Stimulated activated CD4-positive, alpha-beta T cell treated with anti-CD3 and anti-CD28 coated beads, Interleukin-2, amount 100 ng/mL, for 4 hours (primary cell): Measurements from ENCODE around the gene SLC2A6.

Experiments
- DNase-seq: peaks from one replicate; pipeline ENCODE4 v3.0.0-alpha.2; 2020; ENCODE audit warnings: low read depth

Gene SLC2A6

DNA sequence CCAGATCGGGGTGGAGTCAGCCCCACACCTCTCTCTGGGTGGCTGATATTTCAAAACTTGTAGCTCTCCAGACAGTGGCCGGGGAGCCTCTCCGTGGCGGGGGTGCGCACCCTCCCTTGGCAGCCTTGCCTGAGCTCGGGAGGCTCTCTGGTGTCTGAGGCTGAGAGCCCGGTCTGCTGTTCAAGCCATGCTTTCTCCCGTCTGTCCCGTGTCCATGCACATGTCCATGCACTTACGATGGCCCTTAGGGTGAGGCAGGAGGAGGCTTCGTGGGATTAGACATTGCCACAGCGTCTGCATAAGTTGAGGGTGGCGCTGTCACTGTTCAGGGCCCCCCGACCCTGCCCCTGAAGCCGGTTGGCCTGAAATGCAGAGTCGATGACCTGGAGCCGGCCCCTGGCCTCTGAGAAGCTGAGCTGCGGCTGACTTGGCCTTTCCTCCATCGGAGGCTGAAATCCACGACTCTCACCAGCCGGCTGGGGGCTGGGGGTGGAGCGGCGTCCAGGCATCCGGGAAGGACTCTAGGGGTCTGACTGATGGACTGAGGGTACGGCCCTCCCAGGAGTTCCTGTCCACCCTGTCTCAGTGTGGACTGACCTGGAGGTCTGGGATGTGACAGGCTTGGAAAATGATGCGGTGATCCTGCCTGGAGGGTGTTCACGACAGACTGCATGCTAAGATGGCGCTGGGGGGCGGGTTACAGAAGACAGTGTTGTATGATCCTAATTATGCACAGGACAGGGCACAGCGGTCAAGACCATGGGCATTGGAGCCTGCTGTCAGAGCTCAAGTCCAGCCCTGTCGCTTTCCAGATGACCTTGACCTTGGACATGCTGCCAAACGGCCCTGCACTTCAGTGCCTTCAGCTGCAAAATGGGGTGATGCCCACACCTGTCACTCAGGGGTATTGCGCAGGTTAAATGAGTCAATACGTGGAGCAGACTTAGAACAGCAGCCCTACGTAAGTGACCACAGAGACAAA, 18.3 kb upstream of the SLC2A6 start:
- DNase-seq: no peak

DNA sequence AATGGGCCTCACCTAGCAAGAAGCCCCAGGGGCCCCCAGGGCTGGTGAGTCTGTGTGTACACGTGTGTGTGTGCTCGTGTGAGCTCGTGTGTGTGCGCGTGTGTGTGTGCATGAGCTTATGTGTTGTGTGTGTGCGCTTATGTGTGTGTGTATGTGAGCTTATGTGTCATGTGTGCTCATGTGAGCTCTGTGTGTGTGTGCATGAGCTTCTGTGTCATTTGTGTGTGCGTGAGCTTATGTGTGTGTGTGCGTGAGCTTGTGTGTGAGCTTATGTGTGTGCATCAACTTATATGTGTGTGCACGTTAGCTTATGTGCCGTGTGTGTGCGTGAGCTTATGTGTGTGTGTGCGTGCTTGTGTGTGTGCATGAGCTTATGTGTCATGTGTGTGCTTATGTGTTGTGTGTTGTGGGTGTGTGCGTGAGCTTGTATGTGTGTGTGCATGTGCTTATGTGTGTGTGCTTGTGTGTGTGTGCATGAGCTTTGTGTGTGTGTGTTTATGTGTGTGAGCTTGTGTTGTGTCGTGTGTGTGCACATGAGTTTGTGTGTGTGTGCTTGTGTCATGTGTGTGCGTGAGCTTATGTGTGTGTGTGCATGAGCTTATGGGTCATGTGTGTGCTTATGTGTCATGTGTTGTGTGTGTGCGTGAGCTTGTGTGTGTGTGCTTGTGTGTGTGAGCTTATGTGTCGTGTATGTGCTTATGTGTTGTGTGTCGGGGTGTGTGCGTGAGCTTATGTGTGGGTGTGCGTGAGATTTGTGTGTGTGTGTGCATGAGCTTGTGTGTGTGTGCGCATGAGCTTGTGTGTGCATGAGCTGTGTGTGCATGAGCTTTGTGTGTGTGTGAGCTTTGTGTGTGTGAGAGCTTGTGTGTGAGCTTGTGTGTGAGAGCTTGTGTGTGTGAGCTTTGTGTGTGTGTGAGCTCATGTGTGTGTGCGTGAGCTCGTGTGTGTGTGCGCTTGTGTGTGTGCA, 16.7 kb upstream of the SLC2A6 start:
- DNase-seq: no peak

DNA sequence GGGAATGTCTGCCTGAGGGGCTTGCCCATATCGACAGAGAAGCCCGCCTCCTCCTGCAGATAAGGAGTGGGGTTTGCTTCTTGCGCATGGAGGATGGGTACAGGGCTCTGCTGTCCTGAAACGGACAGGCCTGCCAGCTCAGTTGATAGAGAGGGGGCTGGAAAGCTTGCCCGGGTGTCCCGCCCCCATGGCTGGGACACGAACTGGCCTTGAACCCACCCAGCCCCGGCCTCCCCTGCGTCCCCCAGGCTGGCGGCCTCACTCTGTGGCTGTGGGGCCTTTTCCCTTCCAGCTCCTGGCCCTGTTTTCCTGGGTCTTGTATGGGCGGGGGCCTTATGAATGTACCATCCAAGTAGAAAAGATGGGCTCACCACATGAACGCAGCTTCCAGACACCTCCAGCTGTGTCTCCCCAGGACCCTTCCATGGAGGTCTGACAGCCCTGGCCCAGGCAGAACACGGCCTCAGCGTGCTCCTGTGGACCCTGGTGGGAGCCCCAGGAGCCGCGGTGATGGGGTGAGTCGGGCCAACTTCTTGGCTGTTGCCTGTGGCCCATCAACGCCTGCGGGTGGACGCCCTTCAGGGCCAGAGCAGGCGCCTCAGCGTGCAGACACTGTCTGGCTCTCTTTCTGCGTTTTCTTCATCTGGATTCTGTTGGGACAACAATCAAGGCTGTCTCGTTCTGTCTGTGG, 15.9 kb upstream of the SLC2A6 start:
- DNase-seq: no peak

DNA sequence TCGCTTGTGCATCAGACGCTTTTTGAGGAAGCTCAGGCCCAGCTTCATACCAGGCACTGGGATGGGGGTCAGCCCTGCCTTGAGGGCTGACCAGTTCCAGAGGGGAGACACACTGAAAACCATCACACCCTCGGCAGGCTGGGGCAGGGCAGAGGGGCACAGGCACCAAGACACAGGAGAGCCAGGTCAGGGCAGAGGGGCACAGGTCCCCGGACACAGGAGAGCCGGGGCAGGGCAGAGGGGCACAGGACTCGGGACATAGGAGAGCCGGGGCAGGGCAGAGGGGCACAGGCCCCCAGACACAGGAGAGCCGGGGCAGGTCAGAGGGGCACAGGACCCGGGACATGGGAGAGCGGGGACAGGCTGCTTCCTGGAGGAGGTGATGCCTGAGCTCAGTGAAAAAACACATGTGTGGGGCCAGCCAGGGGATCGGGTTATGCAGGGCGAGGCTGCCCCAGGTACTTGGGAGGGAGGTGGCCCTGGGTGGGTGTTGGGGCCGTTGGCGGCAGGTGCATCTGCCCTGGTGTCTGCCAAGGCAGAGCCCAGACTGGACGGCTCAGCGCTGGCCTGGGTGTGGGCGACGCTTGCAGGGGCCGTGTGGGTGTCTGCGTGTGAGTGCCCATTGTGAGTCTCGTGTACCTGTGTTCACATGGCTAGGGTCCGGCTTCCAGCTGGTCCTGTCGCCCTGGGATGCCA, 15.1 kb upstream of the SLC2A6 start:
- no peak for DNase-seq

DNA sequence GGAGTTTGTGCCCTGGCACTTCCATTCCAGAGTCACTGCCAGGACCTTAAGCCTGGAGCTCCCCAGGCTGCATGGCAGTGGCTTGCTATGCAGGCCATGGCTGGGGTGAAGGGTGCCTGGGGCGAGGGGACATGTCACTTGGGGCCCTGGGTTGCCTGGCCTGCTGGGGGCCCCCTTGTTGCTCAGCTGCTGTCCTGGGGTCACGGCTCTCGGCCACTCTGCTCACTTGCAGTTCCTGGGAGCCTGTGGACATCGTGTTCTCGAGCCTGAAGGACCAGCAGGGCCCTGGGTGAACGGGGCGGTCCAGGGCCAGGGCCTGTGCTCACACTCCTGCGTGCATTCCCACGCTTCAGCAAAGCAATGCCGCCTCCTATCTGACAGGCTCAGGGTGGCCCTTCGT, 14.5 kb upstream of the SLC2A6 start:
- DNase-seq: no peak

DNA sequence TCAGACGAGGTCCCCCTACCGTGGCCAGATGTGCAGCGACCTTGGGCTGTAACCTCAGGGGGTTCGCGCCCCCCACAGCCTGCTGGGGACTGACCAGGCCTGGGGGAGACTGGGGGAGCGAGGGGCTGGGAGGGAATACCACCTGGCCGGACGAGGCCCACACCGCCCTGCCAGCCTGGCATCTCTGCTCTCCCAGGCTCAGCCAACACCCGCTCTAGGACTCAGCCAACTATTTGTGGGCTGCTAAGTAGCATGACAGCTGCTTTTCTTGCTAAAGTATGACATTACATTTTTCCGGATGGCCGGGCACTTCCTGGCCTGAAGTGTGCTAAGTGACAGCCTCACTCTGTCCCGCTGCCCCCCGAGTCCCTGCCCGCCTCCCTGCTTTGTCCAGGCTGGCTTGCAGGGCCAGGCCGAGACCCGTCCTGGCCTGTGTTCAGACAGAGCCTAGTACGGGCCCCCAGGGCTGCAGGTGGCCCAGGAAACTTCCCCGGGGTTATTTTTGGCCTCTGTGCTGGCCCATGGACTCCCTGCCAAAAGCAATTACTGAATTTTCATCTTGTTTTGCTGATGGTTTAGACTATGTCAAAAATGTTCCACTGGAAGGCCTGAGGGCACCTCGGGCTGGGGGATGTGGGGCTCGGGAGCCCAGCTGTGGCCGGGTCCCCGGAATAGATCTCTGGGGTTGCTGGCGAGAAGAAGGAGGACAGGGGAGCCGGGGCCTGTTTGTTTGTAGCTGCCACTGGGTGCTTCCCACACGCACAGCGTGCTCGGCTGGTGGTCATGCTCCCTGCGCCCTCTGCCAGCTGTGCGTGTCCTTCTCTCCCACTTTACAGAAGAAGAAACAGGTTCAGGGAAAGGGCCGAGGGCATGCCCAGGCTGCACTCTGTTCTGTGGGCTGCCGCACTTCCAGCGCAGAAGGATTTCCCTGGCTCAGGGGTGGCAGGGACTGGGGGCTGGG, 13.4 kb upstream of the SLC2A6 start:
- no peak for DNase-seq

DNA sequence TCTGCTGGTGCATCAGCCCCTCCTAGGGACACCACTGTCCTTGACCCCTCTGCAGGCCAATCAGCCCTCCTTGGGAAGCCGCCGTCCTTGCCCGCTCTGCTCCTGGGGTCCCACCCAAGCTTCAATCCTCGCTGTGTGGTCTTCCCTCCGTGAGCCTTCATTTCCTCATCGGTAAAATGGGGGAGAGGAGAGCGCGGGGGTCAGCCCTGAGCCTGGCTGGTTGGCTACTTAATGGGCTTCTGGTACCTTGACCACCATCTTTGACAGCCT, 12.7 kb upstream of the SLC2A6 start:
- no peak for DNase-seq

DNA sequence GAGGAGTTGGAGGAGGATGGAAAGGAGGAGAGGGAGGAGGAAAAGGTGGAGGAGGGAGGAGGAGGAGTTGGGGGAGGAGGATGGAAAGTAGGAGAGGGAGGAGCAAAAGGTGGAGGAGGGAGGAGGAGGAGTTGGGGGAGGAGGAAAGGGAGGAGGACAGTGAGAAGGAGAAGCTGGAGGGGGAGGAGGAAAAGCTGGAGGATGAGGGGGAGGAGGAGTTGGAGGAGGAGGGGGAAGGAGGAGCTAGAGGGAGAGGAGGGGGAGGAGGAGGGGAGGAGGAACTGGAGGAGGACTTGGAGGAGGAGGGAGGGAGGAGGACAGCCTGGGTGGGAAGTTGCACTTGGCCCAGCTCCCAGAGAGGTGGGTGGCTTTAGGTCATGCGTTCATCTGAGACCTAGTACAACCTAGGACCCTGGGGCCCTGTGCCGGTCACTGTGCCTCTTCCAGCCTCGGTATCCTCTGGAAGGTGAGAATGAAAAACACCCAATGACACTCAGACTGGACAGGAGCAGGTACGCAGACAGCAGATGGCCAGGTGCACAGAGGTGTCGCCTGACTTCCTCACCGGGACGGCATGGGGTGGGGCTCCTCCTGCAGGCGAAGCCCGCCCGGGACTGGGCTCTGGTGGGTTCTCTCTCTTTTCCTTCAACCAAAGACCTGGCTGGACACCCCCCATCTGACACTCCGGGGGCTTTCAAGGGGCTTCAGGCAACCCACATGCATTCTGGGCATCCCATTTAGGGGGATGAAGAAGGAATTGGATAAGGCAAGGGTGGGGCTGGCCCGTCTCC, 12.2 kb upstream of the SLC2A6 start:
- DNase-seq: no peak

DNA sequence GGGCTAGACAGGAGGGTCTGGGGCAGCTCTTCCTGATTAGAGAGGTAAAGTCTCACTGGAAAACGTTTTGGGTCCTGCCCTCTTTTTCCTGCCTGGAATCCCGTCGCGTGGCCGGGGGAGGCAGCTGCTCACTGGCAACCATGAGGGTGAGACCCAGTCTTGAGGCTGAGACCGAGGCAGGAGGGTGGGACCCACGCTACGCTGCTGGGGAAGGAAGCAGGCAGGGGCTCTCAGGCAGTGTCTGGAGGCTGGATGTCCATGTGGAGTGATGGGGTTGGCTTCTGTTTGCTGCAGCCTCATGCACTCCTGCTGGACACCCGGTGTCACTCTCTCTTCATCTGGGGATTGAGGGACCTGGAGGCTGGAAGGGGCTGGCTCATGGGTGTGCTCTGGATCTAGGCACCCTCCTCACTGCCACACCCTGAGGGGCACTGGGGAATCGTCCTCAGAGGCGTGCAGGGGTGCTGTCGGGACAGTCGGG, 11.3 kb upstream of the SLC2A6 start:
- DNase-seq: no peak

DNA sequence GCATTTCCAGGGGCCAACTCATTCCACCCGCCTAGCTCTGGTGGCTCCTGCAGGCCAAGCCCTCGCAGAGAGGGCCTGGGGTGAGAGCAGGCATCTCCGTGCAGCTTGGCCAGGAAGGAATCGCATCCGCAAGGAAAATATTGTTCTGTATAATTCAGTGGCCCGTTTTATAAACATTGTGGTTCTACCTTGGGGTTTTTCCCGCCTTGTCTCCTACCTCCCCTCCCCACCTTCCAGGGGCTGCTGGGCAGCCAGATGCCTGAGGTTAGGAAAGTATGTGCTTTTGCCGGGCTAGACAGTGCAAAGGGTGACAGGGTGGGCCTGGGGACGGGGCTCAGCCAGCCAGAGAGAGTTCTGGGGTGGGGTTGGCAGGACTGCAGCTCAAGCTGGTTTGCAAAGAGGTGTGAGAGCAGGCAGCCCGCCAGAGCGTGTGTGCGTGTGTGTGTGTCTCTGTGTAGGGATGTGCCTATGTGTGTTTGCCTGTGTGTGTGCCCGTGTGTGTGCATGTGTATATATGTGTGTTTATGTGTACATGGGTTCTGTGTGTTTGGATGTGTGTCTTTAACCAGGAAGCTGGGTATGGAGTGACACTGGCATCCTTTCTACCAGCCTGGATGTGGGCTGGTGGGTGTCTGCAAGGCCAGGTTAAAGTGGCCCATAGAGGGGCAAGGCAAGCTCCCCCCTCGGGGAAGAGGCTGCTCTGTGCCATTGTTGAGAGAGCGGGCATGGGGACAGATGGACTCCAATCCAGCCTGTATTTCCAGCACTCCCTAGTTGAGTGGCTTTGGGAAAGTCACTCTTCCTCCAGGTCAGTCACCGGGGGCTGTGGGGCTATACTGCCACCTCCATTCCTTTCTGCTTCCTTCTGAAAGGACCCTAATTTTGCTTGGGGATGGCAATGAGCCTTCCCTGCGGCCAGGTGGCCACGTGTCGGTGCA, 10.6 kb upstream of the SLC2A6 start:
- no peak for DNase-seq

DNA sequence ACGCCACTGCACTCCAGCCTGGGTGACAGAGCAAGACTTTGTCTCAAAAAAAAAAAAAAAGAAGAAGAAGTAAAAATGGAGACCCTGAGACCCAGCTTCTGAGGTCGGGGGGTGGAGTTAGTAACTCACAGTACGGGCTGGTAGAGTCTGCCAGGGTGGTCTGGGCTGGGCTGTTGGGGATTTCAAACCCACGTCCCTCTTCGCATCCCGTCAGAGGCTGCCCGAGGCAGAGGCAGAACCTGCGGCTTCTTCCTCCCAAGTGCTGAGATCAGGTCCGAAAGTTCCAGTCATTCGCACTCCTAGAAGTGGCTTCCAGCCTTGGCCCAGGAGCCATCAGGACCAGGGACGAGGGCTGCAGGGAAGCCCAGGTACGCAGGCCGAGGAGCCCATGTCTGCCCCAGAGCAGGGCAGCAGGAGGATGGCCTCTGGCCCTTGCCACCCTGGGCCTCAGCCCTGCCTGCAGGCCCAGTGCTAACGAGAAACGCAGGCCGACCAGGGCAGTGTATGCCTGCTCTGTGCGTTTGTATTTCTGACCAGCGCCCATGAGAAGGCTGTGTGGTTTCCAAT, 9.9 kb upstream of the SLC2A6 start:
- DNase-seq: no peak

DNA sequence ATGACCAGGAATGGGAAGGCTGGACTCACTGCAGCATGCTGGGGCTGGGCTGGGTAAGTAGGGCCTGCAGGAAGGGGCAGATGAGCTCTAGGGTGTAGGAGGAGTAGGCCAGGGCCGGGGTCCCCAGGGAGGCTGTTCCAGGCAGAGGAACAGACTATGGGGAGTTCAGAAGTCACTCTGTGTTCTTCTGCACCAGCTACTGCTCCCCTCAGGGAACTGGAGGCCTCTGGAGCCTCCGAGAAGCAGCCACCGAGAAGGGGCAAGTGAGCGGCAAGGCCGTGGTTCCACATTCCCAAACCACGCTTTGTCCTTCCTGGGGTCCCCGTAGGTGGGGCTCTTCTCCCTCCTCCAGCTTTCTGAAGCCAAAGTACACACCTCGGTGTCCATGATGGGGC, 8.4 kb upstream of the SLC2A6 start:
- no peak for DNase-seq

DNA sequence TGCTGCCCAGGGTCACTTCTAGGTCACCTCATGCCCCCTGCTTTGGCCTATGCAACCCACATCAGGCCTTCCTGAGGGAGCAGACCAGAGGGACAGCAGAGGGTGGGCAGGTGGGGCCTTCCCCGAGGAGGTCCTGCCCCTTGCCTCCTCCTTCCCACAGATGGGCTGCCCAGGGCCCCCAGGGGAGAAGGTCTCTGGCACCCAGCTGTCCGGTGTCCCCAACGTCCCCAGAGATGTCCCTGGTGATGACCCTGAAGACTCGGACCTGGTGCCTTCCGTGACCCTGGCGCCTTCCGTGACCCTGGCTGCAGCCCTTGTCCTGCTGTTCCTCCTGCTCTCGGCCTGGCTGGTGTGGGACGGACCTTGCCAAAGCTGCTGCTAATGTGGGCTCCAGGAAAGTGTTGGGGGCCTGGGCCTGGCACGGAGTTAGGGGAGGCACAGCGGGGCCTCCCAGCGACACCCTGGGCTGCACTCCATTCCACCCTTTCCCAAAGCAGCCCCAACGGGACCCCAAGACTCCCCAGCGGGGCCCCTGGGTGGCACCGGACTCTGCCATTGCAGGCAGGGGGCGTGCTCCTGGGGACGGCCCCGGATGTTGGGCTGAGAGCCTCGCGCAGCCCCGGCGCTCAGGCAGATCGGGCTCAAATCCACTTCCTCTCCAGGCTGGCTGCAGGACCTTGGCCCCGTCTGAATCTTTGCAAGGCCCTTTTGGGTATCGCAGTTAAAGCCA, 6.8 kb upstream of the SLC2A6 start:
- no peak for DNase-seq

DNA sequence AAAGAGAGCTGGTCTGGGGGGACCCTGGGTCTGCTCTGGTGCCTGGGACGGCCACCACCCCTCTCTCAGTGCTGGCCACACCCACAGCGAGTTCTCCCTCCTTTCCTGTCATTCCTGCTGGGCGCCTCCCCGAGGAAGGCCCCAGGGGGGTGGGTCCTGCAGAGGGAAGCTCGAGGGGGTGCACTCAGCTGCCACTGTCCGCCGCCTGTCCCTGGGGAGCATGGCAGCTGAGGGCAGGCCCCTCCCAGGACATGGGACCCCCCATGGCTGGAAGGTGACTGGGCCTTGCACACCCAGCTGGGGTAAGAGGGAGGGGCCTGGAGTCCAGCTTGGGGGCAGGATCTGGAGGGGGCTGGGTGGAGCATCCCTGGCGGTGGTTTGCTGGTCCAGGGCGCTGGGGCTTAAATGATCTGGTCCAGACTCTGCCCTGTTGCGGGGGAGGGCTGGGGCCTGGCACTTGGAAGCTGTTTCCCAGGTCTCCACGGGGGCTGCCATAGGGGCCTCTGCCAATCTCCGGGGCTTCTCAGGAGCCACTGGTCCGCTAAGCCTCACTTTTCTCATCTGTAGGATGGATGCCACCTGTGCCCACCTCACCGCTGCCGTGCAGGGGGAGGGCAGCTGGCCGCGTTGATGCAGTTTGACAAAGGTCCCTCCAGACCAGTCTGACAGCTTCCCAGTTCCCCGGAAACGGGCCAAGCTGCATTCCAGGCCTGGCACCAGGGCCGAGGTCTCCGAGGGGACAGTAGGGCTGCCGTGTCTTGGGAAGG, 6.0 kb upstream of the SLC2A6 start:
- no peak for DNase-seq

DNA sequence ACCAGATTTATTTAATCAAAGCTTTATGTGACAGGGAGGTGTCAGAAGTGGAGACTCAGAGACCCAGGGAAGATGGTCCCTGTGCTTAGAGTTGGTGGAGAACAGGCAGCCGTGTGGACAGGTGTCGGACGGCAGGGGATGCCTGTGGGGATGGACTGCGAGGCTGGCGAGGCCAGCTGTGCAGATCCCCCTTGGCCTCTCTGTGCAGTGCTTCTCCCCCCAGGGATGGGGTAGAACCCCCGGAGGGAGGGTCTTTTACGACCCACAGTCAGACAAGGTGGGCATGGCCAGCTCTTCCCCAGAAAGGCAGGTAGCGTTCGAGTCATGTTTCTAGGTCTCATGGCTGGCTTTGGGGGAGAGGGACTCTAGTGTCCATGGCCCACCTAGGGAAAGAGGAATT, 4.7 kb upstream of the SLC2A6 start:
- DNase-seq: no peak

DNA sequence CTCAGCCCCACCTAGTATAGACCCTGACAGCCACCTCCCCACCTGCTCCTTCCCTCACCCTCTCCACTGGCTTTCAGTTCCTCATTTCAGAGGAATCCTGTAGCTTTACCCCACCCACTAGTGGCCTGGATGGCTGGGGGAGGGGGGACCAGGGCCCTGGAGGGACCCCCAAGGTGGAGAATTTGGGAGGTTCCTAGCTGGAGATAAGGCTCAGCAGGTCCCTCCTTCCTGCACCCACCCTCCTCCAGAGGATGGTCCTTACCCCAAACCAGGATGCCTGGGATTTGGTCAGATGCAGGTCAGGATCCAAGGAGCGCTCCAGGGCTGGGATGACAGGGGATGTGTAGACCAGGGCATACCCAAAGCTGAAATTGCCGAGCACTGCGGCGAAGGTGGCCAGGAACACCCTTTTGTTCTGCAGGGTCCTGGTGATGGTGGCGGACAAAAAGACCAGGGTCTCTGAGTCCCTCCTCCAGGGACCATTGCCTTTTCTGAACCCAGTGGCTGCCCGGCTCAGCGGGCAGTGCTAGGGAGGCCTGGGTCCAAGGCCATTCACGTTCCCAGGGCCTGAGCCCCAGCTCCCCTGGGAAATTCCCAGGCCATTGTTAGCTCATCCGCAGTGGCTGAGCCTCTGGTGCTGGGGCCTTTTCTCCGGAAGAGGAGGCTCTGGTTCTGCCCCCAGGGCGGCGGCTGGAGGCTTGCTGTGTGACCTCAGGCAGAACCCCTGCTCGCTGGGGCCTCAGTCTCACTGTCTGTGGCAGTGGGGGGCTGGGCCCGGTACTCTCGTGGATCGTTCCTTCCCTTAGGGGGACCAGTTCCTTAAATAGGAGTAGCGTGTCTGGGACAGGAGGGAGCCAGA, 678 bp downstream of the SLC2A6 start:
- no peak for DNase-seq
